Activated CD4-positive, alpha-beta T cell treated with anti-CD3 and anti-CD28 coated beads, Interleukin-2, Interleukin-4, amounts not matched to agents 100 ng/mL and 50 ng/mL, durations not matched to agents 16 hours and 8 hours (primary cell): ENCODE results near the gene LYPD4.

Experiments used
- DNase-seq: peaks from one replicate; pipeline ENCODE4 v3.0.0-alpha.2; 2020; ENCODE audit warnings: low spot score

LYPD4 gene

GRCh38 chr19:41850381-41850780 lies 5.9 kb upstream of the LYPD4 start:
- DNase-seq = no peak

- no peak for DNase-seq
These were observed 4.6 kb upstream of the LYPD4 start for GRCh38 chr19:41849067-41849466.

GRCh38 chr19:41848666-41849065 lies 4.2 kb upstream of the LYPD4 start:
- DNase-seq = no peak

GRCh38 chr19:41847351-41848105 lies 3.0 kb upstream of the LYPD4 start:
- no peak for DNase-seq

DNA sequence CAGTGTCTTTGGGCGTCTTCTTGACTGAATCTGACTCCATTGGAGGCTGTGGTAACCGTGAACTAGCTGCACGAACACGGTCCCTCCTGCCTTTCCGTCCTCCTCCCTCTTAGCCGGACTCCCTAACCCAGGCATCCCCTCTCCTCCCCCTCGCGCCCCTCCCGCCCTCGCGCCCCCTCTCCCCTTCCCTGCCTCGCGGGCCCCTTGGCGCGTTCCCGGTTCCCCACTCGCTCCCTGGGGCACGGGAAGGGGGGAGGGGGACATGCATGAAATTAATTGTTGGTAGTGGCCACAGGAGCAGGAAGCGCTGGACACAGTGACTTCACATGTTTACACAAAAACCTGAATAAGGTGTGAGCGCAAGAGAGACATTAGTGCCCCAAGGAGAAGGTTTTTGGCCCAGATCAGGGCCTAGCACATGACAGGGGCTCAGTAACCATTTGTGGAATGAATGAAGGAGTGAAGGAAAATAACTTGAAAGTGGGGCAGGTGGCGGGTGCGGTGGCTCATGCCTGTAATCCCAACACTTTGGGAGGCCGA lies 638 bp upstream of the LYPD4 start:
- no peak for DNase-seq

DNA sequence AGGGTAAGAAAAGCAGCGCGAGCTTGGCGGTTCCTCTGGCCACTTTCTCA lies 343 bp upstream of the LYPD4 start, which contains the start of gene DMRTC2:
TSS of gene DMRTC2 (plus strand) at position 42 of the 50 bp plus-strand sequence. CDS start 2,387 bp downstream, outside the sequence.
- no peak for DNase-seq

- DNase-seq = no peak
These were observed 1.1 kb downstream of the LYPD4 start for GRCh38 chr19:41843371-41843770.

DNA sequence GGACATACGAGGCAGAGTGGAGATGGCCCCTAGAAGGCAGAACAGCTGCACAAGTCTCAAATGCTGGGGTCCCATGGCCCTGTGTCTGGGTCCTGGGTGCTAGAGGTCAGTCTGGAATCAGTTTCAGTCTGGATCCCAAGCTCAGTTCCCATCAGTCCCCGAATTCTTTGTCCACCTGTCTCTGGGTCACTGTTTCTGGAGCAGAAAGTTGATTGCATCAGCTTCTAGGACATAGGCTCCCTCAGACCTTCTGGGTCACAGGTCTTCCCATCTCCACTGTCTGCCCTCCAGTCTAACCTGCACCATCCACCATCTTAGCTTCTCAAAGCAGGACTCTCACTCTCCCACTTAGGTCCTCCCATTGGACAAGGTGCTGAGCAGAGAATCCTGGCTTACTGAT lies 5.3 kb downstream of the LYPD4 start:
- DNase-seq = no peak

DNA sequence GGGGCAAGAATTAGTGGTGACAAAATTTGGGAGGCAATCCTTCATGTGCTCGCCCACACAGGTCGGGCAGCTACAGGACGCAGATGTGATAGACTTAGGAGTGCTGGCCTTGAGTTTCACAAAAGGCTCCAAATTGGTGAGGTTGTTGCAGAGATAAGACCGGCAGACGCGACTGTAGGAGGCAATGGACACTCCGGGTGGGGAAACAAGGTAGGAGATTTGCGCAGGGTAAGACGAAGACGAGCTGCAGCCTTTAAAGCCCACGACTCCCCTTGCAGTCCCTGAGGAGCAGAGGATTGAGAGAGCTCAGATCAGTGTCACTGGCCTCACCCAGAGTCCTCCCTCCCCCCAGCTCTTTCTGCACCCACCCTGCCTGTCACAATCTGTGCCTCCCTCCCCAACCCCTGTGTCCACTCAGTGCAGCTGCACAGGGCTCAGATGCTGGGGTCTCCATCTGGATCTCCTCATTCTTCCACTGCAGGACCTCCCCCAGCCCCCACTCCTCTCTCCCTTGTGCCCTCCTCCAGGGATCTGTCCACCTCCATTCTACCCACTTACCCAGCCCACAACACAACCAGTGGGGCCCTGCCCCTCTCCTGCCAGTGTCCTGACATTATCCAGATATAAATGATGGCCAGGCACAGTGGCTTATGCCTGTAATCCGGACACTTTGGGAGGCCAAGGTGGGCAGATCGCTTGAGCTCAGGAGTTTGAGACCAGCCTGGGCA lies 6.3 kb downstream of the LYPD4 start:
- no peak for DNase-seq

- peak; percentile 65 for DNase-seq
These were observed 23.3 kb downstream of the LYPD4 start for GRCh38 chr19:41821003-41821735.

GRCh38 chr19:41816761-41817160 lies 27.7 kb downstream of the LYPD4 start:
- no peak for DNase-seq

DNA sequence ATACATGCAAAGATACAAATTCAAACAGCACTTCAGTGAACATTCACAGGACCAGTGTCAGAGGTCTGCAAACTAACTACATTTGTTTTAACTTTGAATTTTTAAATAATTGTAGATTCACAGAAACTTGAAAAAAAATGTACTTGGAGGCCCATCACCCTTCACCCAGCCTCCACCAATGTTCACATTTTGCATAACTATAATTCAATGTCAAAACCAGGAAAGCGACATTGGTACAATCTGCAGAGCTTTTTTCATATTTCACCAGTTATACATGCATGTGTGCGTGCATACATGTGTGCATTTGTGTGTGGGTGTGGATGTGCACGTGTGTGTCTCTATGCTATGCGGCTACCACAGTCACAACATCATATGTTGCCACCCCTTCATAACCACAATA lies 29.2 kb downstream of the LYPD4 start:
- DNase-seq = no peak

DNA sequence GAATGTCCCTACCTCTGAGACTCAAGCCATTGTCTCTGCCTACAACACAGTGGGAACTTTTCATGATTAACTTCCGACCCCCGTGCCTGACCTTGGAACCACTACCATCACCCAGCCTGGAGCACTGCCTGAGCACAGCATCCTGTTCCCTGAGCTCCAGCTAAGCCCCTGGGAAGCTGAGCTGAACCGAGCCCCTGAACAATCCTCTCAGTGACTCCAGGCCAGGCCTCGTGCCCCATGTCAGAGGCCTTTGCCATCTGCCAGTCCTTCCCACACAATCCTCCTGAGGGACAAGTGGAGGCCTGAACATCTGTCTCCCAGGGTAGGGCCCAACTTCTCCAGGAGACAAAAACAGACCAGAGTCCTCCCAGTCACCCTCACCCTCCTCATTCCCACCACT lies 30.6 kb downstream of the LYPD4 start:
- DNase-seq = no peak

DNA sequence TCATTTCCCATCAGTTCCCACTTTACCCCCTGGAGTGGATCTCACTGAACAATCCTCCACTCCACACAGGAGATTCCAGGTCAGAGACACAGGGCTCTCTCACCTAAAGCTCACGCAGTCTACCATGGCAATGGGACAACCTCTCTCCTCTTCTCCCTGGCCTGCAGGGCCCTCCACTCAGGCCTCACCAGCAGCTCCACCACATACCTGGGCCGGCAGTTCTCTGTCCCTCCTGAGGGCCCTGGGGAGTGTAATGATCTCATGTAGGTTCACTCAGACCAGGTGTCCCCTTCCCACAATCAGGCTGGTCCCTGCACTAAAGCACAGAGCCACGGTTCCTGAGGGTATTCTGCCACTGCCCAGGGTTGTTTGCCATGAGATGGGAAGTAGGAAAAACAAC lies 32.5 kb downstream of the LYPD4 start:
- no peak for DNase-seq

- DNase-seq = no peak
These were observed 33.4 kb downstream of the LYPD4 start for GRCh38 chr19:41811036-41811435.

DNA sequence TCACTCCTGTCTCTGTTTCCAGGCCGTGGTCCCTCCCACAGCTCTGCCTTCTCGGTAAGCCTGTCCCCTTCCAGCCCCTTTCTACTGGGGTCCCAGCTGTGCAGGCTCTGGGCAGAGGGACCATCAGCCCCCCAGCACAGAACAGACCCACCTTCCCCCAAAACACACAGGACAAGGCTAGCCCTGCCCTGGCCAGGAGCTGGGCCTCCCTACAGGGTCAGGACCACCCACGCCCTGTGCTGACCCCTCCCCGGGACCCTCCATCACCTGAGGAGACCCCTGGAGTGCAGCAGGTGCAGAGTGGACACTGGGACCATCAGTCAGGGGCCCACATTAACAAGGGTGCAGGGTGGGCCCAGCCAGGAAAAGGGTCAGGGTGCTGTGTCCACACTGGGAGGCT lies 34.2 kb downstream of the LYPD4 start:
- DNase-seq = no peak

DNA sequence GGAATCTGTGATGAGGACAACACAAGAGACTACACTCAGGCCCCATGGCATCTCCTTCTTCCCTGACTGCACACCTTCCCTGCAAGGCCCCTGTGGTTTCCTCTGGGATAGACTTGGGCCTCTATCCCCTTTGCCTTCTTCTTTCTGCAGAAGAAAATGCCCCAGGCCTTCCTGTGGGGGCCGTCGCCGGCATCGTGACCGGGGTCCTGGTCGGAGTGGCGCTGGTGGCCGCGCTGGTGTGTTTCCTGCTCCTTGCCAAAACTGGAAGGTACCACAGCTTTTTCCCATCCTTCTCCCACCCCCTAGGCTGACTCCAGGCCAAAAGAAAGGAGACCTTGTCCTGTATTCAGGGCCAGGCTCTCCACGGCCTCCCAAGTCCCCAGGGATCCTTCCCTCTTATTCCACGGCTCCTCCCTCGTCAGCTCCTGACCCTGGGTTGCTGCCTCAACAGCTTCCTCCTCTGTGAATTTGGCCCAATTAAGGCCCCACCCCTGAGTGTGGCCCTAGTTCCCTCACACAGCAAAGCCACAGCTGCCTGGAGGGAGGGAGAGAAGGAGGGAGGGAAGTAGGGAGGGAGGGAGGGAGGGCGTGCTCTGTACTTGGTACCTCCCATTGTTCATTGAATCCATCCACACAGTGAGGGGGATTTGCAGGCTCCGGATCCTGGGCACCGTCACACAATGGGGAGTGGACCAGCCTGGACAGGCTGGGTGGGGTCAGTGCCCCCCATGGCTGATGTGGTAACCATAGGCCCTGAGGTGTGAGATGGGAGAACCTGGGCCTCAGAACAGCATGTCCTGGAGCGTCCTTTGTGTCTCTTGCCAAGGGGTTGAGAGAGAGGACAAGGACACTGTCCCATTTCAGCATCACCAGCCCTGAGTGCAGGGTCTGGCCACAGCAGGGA lies 35.6 kb downstream of the LYPD4 start:
- no peak for DNase-seq

DNA sequence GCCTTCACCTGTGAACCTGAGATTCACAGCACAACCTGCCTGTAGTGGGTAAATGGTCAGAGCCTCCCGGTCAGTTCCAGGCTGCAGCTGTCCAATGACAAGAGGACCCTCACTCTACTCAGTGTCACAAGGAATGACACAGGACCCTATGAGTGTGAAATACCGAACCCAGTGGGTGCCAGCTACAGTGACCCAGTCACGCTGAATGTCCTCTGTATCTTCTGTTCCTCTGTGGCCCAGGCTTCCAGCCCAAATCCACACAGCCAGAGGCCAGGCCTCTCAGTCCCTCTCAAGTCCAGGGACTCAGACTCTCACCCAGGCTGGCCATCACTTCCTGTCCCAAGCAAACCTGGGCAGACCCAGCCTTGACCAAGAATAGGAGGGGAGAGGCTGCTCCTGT lies 37.3 kb downstream of the LYPD4 start:
- DNase-seq = no peak

- peak; percentile 3 for DNase-seq
These were observed 40.1 kb downstream of the LYPD4 start for GRCh38 chr19:41804336-41804735.

GRCh38 chr19:41802770-41803169 lies 41.7 kb downstream of the LYPD4 start:
- no peak for DNase-seq

GRCh38 chr19:41801792-41802211 lies 42.7 kb downstream of the LYPD4 start:
- DNase-seq = no peak

DNA sequence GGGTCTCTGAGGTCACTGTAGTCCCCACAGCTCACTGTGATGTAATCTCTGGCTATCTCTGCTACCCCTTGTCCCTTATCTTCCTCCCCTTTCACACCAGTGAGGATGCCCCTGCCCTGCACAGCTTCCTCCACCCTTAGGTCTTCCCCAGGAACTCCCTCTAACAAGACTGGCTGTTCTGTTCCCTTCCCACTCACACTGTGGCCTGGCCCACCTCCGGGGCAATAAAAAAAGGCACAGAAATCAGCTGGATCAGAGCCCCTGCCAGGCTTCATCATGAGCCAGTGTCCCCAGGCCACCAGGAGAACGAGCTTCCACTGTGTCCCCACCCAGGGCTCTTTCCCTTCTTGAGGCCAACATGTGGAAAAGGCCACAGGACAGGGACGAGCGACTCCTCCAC lies 43.5 kb downstream of the LYPD4 start:
- no peak for DNase-seq
